HG02943 (cell line): ENCODE measurements around the gene PRTFDC1.
A peak's percentile ranks its signal among the peaks of the same experiment; 100 is the strongest.
"Not testable (repeated sequence)": the region's sequence is repeated elsewhere in the genome, so short reads cannot be mapped to it uniquely, and the experiment has no call there.

Experiments
- ATAC-seq: cut with Tn5 transposase; IDR thresholded peaks from one replicate; pipeline ENCODE4 v1.9.1; 2021; ENCODE audit warnings: mild to moderate bottlenecking, low read depth, moderate library complexity; ENCODE audit not compliant: unreplicated experiment

The PRTFDC1 gene

GRCh38 chr10:24966962-24967481 is 14.6 kb upstream of the PRTFDC1 start:
- ATAC-seq = no peak

GRCh38 chr10:24965051-24965450 is 12.6 kb upstream of the PRTFDC1 start:
- ATAC-seq = no peak

- ATAC-seq = no peak
Observed at GRCh38 chr10:24963521-24964041, 11.2 kb upstream of the PRTFDC1 start.

GRCh38 chr10:24962995-24963394 is 10.6 kb upstream of the PRTFDC1 start:
- ATAC-seq = no peak

GRCh38 chr10:24961582-24961981 is 9.2 kb upstream of the PRTFDC1 start:
- no peak for ATAC-seq

GRCh38 chr10:24959382-24959730 is 7.0 kb upstream of the PRTFDC1 start:
- ATAC-seq = no peak

GRCh38 chr10:24958721-24959381 is 6.4 kb upstream of the PRTFDC1 start:
- ATAC-seq = no peak

GRCh38 chr10:24958091-24958720 is 5.8 kb upstream of the PRTFDC1 start:
- ATAC-seq = no peak

- not testable (repeated sequence) for ATAC-seq
Observed at GRCh38 chr10:24957624-24958051, 5.2 kb upstream of the PRTFDC1 start.

- ATAC-seq = no peak
Observed at GRCh38 chr10:24953675-24954074, 1.3 kb upstream of the PRTFDC1 start.

- ATAC-seq = peak; percentile 60
Observed at GRCh38 chr10:24952707-24953645, 570 bp upstream of the PRTFDC1 start.

GRCh38 chr10:24951201-24952142 is 934 bp downstream of the PRTFDC1 start:
- ATAC-seq = no peak

- no peak for ATAC-seq
Observed at GRCh38 chr10:24950439-24950838, 2.0 kb downstream of the PRTFDC1 start.

GRCh38 chr10:24949616-24950015 is 2.8 kb downstream of the PRTFDC1 start:
- no peak for ATAC-seq

- no peak for ATAC-seq
Observed at GRCh38 chr10:24947304-24948097, 4.9 kb downstream of the PRTFDC1 start.

GRCh38 chr10:24944512-24945255 is 7.7 kb downstream of the PRTFDC1 start:
- ATAC-seq = no peak

GRCh38 chr10:24938525-24938924 is 13.9 kb downstream of the PRTFDC1 start:
- ATAC-seq = no peak

- no peak for ATAC-seq
Observed at GRCh38 chr10:24938076-24938475, 14.3 kb downstream of the PRTFDC1 start.
